ENCODE measurements around the gene SENP5. TPM values are rescaled to one million over a fixed set of nuclear protein-coding genes. Genes with fewer than 3 reads are reported as not detected.
"Not testable (repeated sequence)": the region's sequence is repeated elsewhere in the genome, so short reads cannot be mapped to it uniquely, and the experiment has no call there.

Gene SENP5
- total RNA-seq, 6 experiments from 2014 or later: 13.0 to 21.9 (median 15.3) TPM

DNA sequence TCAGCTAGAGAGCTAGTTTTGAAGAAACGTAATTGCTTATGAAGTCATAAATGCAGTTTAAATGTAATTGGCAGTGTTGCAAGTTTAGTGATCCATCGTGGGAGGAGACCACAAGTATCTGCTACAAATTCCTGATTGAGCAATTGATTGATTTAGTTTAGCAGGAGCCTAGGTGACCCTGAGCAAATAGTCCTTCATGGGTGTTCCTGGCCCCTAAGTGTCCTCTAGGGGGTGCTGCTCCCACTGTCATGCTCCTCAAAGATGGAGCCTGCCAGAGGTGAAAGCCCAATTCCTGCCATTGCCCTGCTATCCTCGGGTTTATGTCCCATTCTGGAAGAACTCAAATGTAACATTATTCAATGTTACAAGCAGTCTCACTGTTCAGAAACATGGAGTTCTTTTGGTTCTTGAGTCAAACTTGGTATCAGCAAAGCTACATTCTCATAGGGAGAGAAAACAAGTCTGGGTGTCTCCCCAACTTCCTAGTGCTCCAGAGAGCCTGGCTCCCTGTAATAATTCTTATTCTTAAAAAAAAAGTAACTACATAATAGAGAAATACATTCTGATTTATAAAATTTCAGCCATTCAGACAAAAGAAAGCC is 29.8 kb upstream of the SENP5 start:
- no peak overlapping the region for H3K4me3 ChIP-seq
- no peaks in the 10 kb centered on the region for H3K36me3 ChIP-seq
- whole genome bisulfite sequencing (ENCODE audit: insufficient coverage, low coverage, low lambda C conversion rate, missing lambda C conversion rate): 8% methylated on average over 3 of the region's 3 CpGs
- H3K27ac ChIP-seq: no peak overlapping the region
- DNase-seq (peak; percentile 58 to 73 (median 71)), ATAC-seq (peak; percentile 88 to 95 (median 91))
- peaks cover 0 to 24% (median 7%) of the 10 kb centered on the region in 4 donors for H3K4me1 ChIP-seq
- intact Hi-C loops (cut with DNase I): no loop called here
- H3K27me3 ChIP-seq: no peaks in the 10 kb centered on the region
- no peaks in the 10 kb centered on the region for H3K9me3 ChIP-seq
- TF ChIP-seq, protein P1, sequence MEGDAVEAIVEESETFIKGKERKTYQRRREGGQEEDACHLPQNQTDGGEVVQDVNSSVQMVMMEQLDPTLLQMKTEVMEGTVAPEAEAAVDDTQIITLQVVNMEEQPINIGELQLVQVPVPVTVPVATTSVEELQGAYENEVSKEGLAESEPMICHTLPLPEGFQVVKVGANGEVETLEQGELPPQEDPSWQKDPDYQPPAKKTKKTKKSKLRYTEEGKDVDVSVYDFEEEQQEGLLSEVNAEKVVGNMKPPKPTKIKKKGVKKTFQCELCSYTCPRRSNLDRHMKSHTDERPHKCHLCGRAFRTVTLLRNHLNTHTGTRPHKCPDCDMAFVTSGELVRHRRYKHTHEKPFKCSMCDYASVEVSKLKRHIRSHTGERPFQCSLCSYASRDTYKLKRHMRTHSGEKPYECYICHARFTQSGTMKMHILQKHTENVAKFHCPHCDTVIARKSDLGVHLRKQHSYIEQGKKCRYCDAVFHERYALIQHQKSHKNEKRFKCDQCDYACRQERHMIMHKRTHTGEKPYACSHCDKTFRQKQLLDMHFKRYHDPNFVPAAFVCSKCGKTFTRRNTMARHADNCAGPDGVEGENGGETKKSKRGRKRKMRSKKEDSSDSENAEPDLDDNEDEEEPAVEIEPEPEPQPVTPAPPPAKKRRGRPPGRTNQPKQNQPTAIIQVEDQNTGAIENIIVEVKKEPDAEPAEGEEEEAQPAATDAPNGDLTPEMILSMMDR (IDR thresholded peaks at IDR 0.05): peak; percentile 72 to 89 (median 80)
- no peak for TF ChIP-seq POLR2A (IDR thresholded peaks at IDR 0.05)

DNA sequence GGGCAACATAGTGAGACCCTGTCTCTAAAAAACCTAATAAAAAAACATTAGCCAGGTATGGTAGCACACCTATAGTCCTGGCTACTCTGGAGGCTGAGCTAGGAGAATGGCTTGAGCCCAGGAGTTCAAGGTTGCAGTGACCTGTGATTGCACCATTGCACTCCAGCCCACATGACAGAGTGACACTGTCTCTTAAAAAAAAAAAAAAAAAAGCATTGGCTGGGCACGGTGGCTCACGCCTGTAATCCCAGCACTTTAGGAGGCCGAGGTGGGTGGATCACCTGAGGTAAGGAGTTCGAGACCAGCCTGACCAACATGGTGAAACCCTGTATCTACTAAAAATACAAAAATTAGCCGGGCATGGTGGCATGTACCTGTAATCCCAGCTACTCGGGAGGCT is 28.4 kb upstream of the SENP5 start:
- DNase-seq (peak; percentile 52 to 82 (median 74)), ATAC-seq (peak; percentile 86 to 89 (median 87))
- H3K27me3 ChIP-seq; H3K36me3 ChIP-seq; H3K4me3 ChIP-seq; H3K9me3 ChIP-seq; intact Hi-C loops (cut with DNase I); H3K27ac ChIP-seq: not testable (repeated sequence)
- 29% methylated on average over 3 of the region's 6 CpGs for WGBS (ENCODE audit: insufficient coverage, low coverage, low lambda C conversion rate, missing lambda C conversion rate)
- peaks cover 0 to 24% (median 7%) of the 10 kb centered on the region in 4 donors for H3K4me1 ChIP-seq

DNA sequence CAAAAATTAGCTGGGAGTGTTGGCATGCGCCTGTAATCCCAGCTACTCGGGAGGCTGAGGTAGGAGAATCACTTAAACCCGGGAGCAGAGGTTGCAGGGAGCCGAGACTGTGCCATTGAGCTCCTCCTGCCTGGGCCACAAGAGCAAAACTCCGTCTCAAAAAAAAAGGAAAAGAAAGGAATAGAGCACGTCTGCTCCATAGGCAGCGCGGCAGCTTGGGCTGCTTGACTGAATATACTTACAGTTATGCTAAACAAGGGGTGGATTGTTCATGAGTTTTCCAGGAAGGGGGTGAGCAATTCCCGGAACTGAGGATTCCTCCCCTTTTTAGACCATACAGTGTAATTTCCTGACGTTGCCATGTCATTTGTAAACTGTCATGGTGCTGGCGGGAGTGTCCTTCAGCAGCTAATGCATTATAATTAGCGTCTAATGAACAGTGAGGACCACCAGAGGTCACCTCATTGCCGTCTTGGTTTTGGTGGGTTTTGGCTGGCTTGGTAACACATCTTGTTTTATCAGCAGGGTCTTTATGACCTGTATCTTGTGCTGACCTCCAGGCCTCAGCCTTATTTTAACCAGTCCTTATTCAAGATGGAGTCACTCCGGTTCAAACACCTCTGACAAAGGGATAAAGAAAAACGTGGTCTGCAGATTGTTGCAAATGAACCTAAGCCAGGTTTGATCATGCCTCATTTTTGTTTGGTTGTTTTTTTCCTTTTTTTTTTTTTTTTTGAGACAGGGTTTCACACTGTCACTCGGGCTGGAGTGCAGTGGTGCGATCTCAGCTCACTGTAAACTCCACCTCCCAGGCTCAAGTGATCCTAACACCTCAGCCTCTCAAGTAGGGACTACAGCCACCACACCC is 24.9 kb upstream of the SENP5 start:
- no peak for ATAC-seq
- Histone ChIP-seq H3K4me1 (peaks cover 0 to 18% (median 5%) of the 10 kb centered on the region in 4 donors), H3K9me3 (no peaks in the 10 kb centered on the region), H3K36me3 (no peaks in the 10 kb centered on the region), H3K27ac (no peak overlapping the region), H3K4me3 (no peak overlapping the region), H3K27me3 (no peaks in the 10 kb centered on the region)
- DNase-seq: no peak
- intact Hi-C loops (cut with DNase I): loop anchor here in 1 of 2 donors (10.0 kb wide), 1 partner anchor 122 kb away; the partner anchor contains the start of gene PIGZ
- 72% methylated on average over 10 of the region's 17 CpGs for WGBS (ENCODE audit: insufficient coverage, low coverage, low lambda C conversion rate, missing lambda C conversion rate)
- TF ChIP-seq POLR2A (IDR thresholded peaks at IDR 0.05): no peak
- TF ChIP-seq, protein P1 (IDR thresholded peaks at IDR 0.05): no peak

DNA sequence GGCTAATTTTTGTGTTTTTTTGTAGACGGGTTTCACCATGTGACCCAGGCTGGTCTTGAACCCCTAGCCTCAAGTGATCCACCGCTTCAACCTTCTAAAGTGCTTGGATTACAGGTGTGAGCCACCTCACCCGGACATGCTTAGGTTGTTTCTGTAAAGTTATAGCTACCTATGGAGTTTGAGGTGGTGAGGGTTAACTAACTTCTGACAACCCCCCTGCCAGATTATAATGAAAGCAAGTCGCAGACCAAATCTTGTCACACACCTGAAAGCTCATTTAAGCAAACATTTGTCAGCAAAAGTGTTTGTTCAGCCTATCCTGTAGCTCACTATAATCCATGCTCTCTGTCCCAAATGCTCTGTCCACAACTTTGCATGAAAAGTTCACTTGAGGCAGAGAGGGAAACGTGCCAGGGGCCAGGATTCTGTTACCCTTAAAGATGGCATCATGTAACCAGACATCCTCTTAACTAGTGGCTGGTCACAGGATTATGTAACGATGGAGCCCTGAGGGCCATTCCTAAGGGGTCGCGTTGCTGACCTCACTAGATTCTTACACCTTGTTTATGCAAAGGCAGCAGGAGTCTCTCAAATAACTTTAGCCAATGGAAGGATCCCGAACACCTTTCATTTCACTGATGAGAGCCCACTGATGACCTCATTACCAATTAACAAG is 24.1 kb upstream of the SENP5 start:
- no peak overlapping the region for H3K4me3 ChIP-seq
- no peaks in the 10 kb centered on the region for H3K9me3 ChIP-seq
- H3K27ac ChIP-seq: no peak overlapping the region
- 71% methylated on average over 6 of the region's 9 CpGs for WGBS (ENCODE audit: insufficient coverage, low coverage, low lambda C conversion rate, missing lambda C conversion rate)
- DNase-seq (no peak), ATAC-seq (no peak)
- peaks cover 0 to 10% (median 2%) of the 10 kb centered on the region in 4 donors for H3K4me1 ChIP-seq
- no peak for TF ChIP-seq POLR2A (IDR thresholded peaks at IDR 0.05)
- TF ChIP-seq, protein P1 (IDR thresholded peaks at IDR 0.05): no peak
- H3K27me3 ChIP-seq: no peaks in the 10 kb centered on the region
- intact Hi-C loops (cut with DNase I): loop anchor here in 1 of 2 donors (10.0 kb wide), 1 partner anchor 121 kb away; the partner anchor contains the start of gene PIGZ
- no peaks in the 10 kb centered on the region for H3K36me3 ChIP-seq

DNA sequence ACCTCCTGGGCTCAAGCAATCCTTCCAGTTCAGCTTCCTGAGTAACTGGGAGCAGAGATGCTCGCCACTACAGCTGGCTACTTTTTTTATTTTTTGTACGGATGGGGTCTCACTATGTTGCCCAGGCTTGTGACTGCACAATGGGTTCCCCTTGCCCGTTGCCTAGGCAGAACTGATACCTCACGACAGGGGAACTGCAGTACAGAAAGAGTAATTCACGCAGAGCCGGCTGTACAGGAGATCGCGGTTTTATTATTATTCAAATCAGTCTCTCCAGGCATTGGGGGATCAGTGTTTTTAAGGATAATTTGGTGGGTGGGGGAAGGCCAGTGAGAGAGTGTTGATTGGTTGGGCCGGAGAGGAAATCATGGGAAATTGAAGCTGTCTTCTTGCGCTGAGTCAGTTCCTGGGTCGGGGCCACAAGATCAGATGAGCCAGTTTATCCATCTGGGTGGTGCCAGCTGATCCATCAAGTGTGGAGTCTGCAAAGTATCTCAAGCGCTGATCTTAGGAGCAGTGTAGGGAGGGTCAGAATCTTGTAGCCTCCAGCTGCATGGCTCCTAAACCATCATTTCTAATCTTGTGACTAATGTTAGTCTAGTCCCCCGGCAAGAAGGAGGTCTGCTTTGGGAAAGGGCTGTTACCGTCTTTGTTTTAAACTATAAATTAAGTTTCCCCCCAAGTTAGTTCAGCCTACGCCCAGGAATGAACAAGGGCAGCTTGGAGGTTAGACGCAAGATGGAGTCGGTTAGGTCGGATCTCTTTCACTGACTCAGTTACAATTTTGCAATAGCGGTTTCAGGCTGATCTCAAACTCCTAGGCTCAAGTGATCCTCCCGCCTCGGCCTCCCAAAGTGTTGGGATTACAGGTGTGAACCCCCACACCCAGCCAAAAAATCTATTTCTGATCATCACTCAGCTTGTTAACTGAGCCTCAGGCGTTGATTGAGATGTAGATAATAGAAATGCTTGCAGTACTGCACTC is 23.2 kb upstream of the SENP5 start:
- WGBS (ENCODE audit: insufficient coverage, low coverage, low lambda C conversion rate, missing lambda C conversion rate): 85% methylated on average over 17 of the region's 22 CpGs
- not testable (repeated sequence) for DNase-seq, H3K36me3 ChIP-seq, H3K4me3 ChIP-seq, ATAC-seq, H3K9me3 ChIP-seq, H3K4me1 ChIP-seq, H3K27me3 ChIP-seq, H3K27ac ChIP-seq
- intact Hi-C loops (cut with DNase I): loop anchor here in 1 of 2 donors (10.0 kb wide), 1 partner anchor 120 kb away; the partner anchor contains the start of gene PIGZ

DNA sequence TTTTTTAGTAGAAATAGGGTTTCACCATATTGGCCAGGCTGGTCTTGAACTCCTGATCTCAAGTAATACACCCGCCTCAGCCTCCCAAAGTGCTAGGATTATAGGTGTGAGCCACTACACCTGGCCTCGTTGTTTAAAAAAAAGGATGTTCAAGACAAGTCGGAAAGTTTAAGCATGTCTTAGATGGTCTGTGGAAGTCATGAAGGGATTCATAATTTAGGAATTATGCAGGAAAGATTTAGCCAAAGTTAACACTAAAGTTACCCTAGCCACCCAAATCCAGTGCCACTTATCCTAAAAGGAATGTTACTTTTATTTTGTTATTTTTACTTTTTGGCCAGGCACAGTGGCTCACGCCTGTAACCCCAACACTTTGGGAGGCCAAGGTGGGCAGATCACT is 19.3 kb upstream of the SENP5 start:
- not testable (repeated sequence) for H3K4me3 ChIP-seq, H3K4me1 ChIP-seq, ATAC-seq, H3K36me3 ChIP-seq, H3K27me3 ChIP-seq, DNase-seq, H3K9me3 ChIP-seq, H3K27ac ChIP-seq
- intact Hi-C loops (cut with DNase I): loop anchor here in 1 of 2 donors (10.0 kb wide), 1 partner anchor 116 kb away; the partner anchor contains the start of gene PIGZ
- whole genome bisulfite sequencing (ENCODE audit: insufficient coverage, low coverage, low lambda C conversion rate, missing lambda C conversion rate): 79% methylated on average over 4 of the region's 4 CpGs

Data from right lobe of liver (tissue), 6 donors.